Body of pancreas (tissue), 4 donors: ENCODE measurements around the gene CFAP100. TPM values are rescaled to one million over a fixed set of nuclear protein-coding genes. Genes with fewer than 3 reads are reported as not detected.

ENCODE experiments used
- ATAC-seq: fragments of 150-250 bp; one replicate; pipeline ENCODE4 v1.9.1; 2016
- DNase-seq, 4 donors: peaks; one replicate each; pipeline ENCODE4 v3.0.0-alpha.2; 2019
- H3K27ac ChIP-seq, 4 donors: fragments of 200-600 bp; sonication (generic); 1 replicate in 3 of 4; 2 replicates in 1 of 4; pipeline versions ENCODE4 v1.5.1 to v1.6.1; 2016 to 2019; ENCODE audit warnings: mild to moderate bottlenecking in 1 of 4, mixed read lengths in 1 of 4, moderate library complexity in 1 of 4
- H3K27me3 ChIP-seq, 2 donors: fragments of 200-600 bp; sonication (generic); one replicate each; pipeline ENCODE4 v1.6.0; 2016; ENCODE audit warnings: mild to moderate bottlenecking in 1 of 2
- H3K36me3 ChIP-seq, 2 donors: fragments of 200-600 bp; sonication (generic); replicated peaks in 1 of 2; 2 replicates each; pipeline ENCODE4 v1.5.1; 2016; ENCODE audit warnings: low read depth in 2 of 2; ENCODE audit not compliant: insufficient read depth in 1 of 2
- H3K4me1 ChIP-seq: fragments of 200-600 bp; sonication (generic); one replicate; pipeline ENCODE4 v1.6.0; 2016
- H3K4me3 ChIP-seq, 2 donors: fragments of 200-600 bp; sonication (generic); 1 replicate in 1 of 2; 2 replicates in 1 of 2; pipeline ENCODE4 v1.5.1; 2016 to 2019
- H3K9me3 ChIP-seq, 3 donors: fragments of 200-600 bp; sonication (generic); 1 replicate in 2 of 3; 2 replicates in 1 of 3; pipeline ENCODE4 v1.5.1; 2016
- POLR2A ChIP-seq, 3 donors: fragments of 450-650 bp; IDR thresholded peaks; one replicate each; pipeline ENCODE4 v1.6.1; 2016; ENCODE audit warnings: antibody characterized with exemption in 3 of 3, mild to moderate bottlenecking in 2 of 3
- WGBS, 2 donors: methylation state at CpG; one replicate each; pipeline ENCODE4 v1.1.5; 2017; 5-methylcytosine and 5-hydroxymethylcytosine counted together
- intact Hi-C: fragments of 100-400 bp; cut with DNase I; formaldehyde crosslinking; loops from one replicate; pipeline ENCODE4 v1.15.1; 2023
- total RNA-seq, 2 donors: library from RNA; depleted of rRNA; stranded (reverse); fragments of >200 nt; gene quantifications; one replicate each; pipeline ENCODE4 v1.1.0, GENCODE V29; 2016
- TF ChIP-seq, protein P1 (sequence below), 7 experiments: fragments of 450-650 bp in 4 of 7; fragments of 200-600 bp in 3 of 7; sonication (generic) in 3 of 7; IDR thresholded peaks; one replicate each; pipeline ENCODE4 v1.5.1; 2016 to 2019; ENCODE audit warnings: antibody characterized with exemption in 7 of 7

The CFAP100 gene
- total RNA-seq, 2 donors from 2014 or later = not detected

DNA sequence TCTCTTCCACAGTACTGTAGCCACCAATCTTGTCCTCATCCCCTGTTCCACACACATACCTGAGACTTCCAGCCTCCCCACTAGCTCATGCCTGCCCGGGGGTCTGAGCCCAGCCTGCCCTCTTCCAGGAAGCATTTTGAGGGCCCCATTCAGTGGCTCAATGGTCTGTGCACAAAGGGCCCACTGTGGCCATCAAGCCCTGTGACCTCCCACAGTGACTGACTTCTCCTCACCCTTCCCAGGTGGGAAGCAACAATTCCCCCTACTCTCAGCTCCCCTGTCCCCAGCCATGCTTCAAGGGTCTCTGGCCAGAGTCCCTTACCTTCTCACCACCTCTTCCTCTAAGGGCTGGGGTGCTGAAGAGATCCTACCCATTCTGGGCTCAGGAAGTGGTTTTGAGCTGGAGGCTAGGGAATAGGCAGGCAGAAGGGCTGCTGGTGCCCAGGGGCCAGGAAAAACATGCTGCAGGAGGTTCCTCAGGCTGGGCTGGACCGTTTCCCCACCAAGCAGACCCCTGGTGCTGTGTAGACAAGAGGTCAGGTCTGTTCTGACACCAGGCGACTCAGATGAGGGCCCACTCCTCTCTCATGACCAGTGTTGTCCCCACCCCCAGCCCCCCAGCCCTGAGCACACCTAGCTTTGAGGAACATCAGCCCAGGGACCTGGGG lies 34.5 kb upstream of the CFAP100 start:
- DNase-seq = peak in 1 of 4 donors; percentile 4
- ATAC-seq = no peak
- H3K4me3 ChIP-seq = no peak overlapping the region
- H3K9me3 ChIP-seq = no peaks in the 10 kb centered on the region
- H3K4me1 ChIP-seq = peaks cover 17% of the 10 kb centered on the region
- H3K27me3 ChIP-seq = no peaks in the 10 kb centered on the region
- WGBS, 2 donors = 57 to 65% methylated on average over 3 of the region's 3 CpGs
- intact Hi-C loops = no loop called here
- no peak overlapping the region for H3K27ac ChIP-seq
- H3K36me3 ChIP-seq = no peaks in the 10 kb centered on the region
- TF ChIP-seq POLR2A (IDR thresholded peaks at IDR 0.05) = no peak
- TF ChIP-seq, protein P1, sequence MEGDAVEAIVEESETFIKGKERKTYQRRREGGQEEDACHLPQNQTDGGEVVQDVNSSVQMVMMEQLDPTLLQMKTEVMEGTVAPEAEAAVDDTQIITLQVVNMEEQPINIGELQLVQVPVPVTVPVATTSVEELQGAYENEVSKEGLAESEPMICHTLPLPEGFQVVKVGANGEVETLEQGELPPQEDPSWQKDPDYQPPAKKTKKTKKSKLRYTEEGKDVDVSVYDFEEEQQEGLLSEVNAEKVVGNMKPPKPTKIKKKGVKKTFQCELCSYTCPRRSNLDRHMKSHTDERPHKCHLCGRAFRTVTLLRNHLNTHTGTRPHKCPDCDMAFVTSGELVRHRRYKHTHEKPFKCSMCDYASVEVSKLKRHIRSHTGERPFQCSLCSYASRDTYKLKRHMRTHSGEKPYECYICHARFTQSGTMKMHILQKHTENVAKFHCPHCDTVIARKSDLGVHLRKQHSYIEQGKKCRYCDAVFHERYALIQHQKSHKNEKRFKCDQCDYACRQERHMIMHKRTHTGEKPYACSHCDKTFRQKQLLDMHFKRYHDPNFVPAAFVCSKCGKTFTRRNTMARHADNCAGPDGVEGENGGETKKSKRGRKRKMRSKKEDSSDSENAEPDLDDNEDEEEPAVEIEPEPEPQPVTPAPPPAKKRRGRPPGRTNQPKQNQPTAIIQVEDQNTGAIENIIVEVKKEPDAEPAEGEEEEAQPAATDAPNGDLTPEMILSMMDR (IDR thresholded peaks at IDR 0.05) = no peak

DNA sequence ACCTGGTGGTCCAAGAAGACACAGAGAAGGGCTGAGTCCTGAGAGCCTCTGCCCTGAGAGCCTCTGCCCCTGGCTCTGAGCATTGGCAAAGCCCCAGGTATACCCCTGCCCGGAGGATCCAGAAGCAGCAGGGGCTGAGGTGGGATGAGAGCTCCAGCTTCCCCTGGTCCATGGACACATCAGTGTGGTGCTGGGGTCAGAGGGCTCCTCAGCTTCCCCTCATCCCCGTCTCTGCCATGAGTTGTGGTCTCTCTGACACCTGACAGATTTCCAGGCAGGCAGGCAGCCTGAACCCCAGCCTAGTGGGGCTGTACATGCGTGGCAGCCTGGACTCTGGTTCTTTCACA lies 34.0 kb upstream of the CFAP100 start:
- Histone ChIP-seq H3K36me3 (no peaks in the 10 kb centered on the region), H3K9me3 (no peaks in the 10 kb centered on the region), H3K27ac (no peak overlapping the region), H3K4me3 (no peak overlapping the region), H3K4me1 (peaks cover 12% of the 10 kb centered on the region), H3K27me3 (no peaks in the 10 kb centered on the region)
- DNase-seq (peak in 1 of 4 donors; percentile 9), ATAC-seq (no peak)
- WGBS, 2 donors = 68% methylated on average over 3 of the region's 3 CpGs; no CpG with 5 or more reads in 1 of the 2 donors
- intact Hi-C loops = no loop called here
- TF ChIP-seq, protein P1 (IDR thresholded peaks at IDR 0.05) = no peak
- TF ChIP-seq POLR2A (IDR thresholded peaks at IDR 0.05) = no peak

DNA sequence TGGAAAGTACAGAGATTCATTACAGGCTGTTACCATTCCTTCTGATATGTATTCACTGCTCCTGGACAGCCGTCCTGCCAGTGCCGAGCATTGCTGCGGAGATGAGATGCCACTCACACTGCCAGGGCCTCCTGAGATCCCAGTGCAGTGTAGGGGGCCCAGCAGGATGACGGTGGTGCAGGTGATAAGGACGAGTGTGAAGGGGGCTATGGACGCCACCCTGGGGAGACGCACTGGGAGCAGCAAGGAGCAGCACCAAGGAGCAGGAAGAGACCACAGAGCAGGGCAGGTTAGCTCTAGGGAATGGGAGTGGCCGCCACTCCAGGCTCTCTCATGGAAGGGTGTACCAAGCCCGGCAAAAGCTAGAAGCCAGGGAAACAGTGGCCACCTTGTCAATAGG lies 33.5 kb upstream of the CFAP100 start:
- no peak for ATAC-seq
- Histone ChIP-seq H3K27me3 (no peaks in the 10 kb centered on the region), H3K36me3 (no peaks in the 10 kb centered on the region), H3K27ac (no peak overlapping the region), H3K4me1 (peaks cover 12% of the 10 kb centered on the region), H3K9me3 (no peaks in the 10 kb centered on the region), H3K4me3 (no peak overlapping the region)
- intact Hi-C loops = no loop called here
- TF ChIP-seq, protein P1 (IDR thresholded peaks at IDR 0.05) = no peak
- TF ChIP-seq POLR2A (IDR thresholded peaks at IDR 0.05) = no peak
- peak in 1 of 4 donors; percentile 6 for DNase-seq
- 78 to 79% methylated on average over 9 of the region's 9 CpGs for WGBS, 2 donors

DNA sequence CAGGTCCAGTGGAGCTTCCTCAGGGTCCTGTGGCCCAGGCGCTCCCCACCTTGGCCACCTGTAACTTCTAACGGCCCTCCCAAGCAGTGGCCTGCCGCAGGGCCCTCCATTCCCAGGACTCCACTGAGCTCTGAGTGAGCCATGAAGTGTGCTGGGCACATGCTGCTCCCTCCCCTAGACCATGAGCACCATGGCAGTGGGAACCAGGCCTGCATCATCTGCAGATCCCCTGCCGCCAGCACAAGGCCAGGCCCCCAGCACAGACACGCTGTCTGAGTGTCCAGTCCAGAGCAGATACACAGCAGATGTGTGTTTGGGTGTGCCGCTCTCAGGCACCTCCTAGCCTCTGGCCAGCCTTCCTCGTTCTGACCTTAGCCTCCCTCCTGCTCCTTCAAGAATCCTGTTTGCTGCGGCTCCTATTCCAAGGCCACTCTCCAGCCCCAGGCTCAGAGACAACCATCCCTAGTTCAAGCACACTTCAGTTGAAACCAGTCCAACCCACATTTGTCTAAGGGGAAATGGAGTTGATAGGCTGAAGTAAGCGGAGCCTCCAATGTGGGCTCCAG lies 30.5 kb upstream of the CFAP100 start:
- no peaks in the 10 kb centered on the region for H3K36me3 ChIP-seq
- intact Hi-C loops = no loop called here
- ATAC-seq (no peak), DNase-seq (no peak)
- no peak for TF ChIP-seq POLR2A (IDR thresholded peaks at IDR 0.05)
- TF ChIP-seq, protein P1 (IDR thresholded peaks at IDR 0.05) = no peak
- no peak overlapping the region for H3K4me3 ChIP-seq
- 90 to 95% methylated on average over 8 to 9 of the region's 9 CpGs for WGBS, 2 donors
- H3K4me1 ChIP-seq = peaks cover 19% of the 10 kb centered on the region
- no peaks in the 10 kb centered on the region for H3K27me3 ChIP-seq
- no peaks in the 10 kb centered on the region for H3K9me3 ChIP-seq
- no peak overlapping the region for H3K27ac ChIP-seq
